ENCODE measurements around the gene SFSWAP.

The SFSWAP gene

DNA sequence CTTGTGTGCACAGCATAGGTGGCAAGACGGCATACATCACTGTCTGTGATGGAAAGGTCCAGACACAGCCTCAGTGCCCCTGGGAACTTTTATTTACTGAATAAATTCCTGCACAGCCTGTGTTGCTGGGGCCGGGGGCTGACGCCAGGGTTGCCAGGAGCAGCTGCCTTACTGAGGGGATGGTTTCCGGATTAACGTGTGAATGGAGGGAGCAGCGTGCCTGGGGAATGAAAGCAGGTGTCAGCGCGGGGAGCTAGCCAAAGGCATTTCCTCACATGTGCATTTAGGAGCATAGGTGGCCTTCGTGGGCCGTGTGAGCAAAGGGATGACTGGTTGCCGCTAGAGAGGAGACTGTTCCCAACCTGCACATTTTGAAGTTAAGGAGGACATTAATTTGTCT is 41.6 kb downstream of the SFSWAP start:
- no peak for DNase-seq (ENCODE audit: low read depth)
- TF ChIP-seq, protein P1, sequence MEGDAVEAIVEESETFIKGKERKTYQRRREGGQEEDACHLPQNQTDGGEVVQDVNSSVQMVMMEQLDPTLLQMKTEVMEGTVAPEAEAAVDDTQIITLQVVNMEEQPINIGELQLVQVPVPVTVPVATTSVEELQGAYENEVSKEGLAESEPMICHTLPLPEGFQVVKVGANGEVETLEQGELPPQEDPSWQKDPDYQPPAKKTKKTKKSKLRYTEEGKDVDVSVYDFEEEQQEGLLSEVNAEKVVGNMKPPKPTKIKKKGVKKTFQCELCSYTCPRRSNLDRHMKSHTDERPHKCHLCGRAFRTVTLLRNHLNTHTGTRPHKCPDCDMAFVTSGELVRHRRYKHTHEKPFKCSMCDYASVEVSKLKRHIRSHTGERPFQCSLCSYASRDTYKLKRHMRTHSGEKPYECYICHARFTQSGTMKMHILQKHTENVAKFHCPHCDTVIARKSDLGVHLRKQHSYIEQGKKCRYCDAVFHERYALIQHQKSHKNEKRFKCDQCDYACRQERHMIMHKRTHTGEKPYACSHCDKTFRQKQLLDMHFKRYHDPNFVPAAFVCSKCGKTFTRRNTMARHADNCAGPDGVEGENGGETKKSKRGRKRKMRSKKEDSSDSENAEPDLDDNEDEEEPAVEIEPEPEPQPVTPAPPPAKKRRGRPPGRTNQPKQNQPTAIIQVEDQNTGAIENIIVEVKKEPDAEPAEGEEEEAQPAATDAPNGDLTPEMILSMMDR (IDR thresholded peaks at IDR 0.05; ENCODE audit: low read depth, low read length, missing control alignments): no peak
- no peak overlapping the region for H3K4me3 ChIP-seq (ENCODE audit: low read depth, low read length)

DNA sequence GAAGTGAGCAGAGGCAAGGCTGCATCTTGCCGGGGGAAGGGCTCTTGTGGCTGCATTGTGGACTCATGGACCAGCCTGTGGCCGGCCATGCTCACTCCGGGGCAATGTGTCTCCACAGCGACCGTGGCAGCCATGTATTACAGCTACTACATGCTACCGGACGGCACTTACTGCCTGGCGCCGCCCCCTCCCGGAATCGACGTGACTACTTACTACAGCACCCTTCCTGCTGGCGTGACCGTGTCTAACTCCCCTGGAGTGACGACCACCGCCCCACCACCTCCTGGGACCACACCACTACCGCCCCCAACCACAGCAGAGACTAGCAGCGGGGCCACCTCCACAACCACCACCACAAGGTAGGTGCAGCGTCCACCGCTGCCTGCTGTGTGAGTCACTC is 42.1 kb downstream of the SFSWAP start:
- H3K4me3 ChIP-seq (ENCODE audit: low read depth, low read length): no peak overlapping the region
- TF ChIP-seq, protein P1 (IDR thresholded peaks at IDR 0.05; ENCODE audit: low read depth, low read length, missing control alignments): no peak
- no peak for DNase-seq (ENCODE audit: low read depth)

DNA sequence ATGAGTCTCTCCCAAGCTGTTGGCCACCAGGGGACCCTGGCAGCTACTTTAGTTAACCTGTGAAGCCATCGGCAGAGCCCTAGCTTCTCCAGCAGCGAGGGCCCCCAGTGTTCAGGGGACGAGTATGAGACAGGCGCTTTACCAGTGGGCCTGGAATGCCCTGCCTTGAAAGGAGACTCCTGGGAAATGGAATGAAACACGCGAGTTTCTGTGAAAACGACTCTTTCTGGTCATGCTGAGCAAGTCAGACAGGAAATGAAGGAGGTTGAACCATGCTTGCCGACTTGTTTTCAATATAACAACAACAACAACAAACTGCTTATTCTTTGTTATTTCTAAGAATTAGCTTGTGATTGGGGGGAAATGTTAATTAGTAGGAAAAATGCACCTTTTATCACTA is 42.9 kb downstream of the SFSWAP start:
- no peak for DNase-seq (ENCODE audit: low read depth)
- TF ChIP-seq, protein P1 (IDR thresholded peaks at IDR 0.05; ENCODE audit: low read depth, low read length, missing control alignments): no peak
- no peak overlapping the region for H3K4me3 ChIP-seq (ENCODE audit: low read depth, low read length)

DNA sequence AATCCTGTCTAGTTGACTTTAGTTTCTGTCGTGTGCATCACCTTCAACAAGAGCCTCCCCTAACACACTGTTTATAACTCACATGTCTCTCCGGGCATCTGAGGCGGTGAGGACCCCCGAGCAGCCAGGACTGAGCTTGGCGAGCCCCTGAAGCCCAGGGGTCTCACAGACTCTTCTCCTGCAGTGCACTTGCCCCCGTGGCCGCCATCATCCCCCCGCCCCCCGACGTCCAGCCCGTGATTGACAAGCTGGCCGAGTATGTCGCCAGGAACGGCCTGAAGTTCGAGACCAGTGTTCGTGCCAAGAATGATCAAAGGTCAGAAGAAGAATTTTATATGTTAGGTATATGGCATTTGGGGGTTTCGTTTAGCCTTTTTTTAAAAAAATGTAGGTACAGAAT is 43.3 kb downstream of the SFSWAP start:
- no peak for DNase-seq (ENCODE audit: low read depth)
- H3K4me3 ChIP-seq (ENCODE audit: low read depth, low read length): no peak overlapping the region
- TF ChIP-seq, protein P1 (IDR thresholded peaks at IDR 0.05; ENCODE audit: low read depth, low read length, missing control alignments): no peak

DNA sequence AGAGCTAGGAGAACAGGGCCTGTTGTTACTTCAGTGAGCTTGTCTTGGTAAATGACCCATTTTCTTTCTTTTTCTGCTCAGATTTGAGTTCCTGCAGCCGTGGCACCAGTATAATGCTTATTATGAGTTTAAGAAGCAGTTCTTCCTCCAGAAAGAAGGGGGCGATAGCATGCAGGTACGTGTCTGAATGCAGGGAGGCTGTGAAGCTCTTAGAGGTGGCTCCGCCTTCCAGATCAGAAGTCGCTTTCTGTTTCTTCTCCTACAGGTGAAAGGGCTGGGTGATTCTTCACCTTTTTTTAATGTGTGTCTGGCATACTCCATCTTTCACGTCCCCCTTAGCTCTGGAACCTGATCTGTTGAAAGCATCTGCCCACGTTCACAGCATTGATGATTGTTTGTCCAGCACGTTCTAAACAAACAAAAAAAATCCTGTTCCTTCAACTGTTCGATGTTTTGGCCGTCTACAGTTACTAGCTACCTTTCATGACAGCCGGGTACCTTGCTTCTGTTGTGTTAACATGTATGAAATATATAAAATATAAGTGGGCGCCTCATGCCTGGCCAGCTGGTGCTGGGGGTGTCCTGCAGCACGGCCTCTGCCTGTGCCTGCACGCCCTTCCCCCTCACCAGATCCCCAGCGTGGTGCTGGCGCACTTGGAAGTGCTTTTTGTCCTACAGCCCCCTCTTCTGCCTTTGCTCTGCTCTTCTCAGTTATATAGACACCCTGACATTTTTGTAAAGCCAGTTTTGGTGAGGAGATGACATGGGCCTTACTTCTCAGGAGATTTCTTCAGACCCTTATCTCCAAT is 44.6 kb downstream of the SFSWAP start:
- TF ChIP-seq, protein P1 (IDR thresholded peaks at IDR 0.05; ENCODE audit: low read depth, low read length, missing control alignments): peak; percentile 44
- H3K4me3 ChIP-seq (ENCODE audit: low read depth, low read length): no peak overlapping the region
- DNase-seq (ENCODE audit: low read depth): no peak

DNA sequence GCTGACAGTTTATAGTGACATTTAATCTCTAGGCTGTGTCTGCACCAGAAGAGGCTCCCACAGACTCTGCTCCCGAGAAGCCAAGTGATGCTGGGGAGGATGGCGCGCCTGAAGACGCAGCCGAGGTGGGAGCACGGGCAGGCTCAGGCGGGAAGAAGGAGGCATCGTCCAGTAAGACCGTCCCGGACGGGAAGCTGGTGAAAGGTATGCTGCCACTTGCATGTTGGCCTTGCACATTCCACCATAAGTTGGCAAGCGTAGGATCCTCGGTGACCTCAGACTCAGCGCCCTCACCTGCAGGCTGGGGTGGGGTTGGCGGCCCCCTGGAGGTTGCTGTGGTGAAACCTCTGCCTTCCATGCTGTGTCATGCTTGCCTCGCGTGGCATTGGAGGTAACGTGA is 45.6 kb downstream of the SFSWAP start:
- TF ChIP-seq, protein P1 (IDR thresholded peaks at IDR 0.05; ENCODE audit: low read depth, low read length, missing control alignments): no peak
- DNase-seq (ENCODE audit: low read depth): no peak
- H3K4me3 ChIP-seq (ENCODE audit: low read depth, low read length): no peak overlapping the region

DNA sequence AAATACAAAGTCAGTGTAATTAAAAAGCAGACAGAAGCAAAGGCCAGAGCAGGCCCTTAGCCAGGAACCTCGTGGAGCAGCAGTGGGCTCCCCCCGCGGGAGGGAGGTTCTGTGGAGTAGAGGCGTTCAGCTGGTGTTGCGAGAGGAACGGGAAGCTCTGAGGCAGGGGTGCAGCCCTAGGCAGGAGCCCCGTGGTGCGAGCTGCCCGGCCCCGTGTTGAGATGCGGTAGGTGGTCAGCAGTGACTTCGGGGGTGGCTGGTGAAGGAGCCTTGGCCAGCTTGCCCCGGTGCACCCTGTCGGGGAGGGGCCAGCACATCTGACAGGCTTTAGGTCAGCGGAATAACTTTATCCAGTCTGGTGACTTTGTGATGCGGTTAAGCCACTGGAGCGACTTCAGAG is 46.2 kb downstream of the SFSWAP start:
- H3K4me3 ChIP-seq (ENCODE audit: low read depth, low read length): no peak overlapping the region
- DNase-seq (ENCODE audit: low read depth): no peak
- TF ChIP-seq, protein P1 (IDR thresholded peaks at IDR 0.05; ENCODE audit: low read depth, low read length, missing control alignments): no peak

Data from GM12864 (cell line).